HG02885 (cell line): ENCODE results near the gene C15orf61.

Experiments
- ATAC-seq: cut with Tn5 transposase; IDR thresholded peaks from one replicate; pipeline ENCODE4 v1.9.1; 2021; ENCODE audit warnings: mild to moderate bottlenecking; ENCODE audit not compliant: unreplicated experiment, poor library complexity

Gene C15orf61

DNA sequence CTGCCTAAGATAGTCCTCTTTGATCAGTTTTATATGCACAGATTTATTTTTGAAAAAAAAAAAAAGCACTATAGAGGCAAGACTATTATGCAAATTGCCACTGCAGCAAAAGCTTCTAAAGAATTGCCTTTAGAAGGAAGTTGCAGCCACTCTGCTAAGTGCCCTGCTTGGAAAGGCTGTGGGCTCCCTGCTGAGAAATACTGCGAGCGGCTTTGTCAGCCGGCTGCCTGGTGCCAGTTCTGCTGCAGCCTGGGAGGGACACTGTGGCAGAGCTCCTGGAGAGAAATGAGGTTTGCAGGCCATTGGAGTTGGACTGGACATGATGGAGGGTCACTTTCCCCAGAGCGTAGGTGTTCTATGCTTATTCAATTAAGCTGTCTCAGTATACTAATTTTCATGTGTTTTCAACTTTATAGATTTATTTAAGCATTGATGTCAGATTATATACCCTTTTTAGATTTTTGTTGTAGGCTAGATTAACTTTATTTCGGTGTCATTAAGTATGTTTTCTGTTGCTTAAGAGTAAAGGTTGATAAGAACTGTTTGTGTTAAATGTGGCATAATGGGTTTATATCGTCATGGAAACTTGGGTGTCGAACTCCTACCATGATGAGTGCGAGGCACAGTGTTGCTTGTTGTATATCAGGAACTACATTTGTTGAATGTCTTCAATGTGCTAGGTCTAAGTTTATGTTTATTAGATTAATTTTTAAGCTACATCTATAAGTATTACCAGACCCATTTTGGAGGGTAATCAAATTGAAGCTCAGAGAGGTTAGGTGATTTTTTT, 28.1 kb downstream of the C15orf61 start:
- ATAC-seq: no peak

- ATAC-seq: no peak
Measured at GRCh38 chr15:67549736-67550135, 28.8 kb downstream of the C15orf61 start.

DNA sequence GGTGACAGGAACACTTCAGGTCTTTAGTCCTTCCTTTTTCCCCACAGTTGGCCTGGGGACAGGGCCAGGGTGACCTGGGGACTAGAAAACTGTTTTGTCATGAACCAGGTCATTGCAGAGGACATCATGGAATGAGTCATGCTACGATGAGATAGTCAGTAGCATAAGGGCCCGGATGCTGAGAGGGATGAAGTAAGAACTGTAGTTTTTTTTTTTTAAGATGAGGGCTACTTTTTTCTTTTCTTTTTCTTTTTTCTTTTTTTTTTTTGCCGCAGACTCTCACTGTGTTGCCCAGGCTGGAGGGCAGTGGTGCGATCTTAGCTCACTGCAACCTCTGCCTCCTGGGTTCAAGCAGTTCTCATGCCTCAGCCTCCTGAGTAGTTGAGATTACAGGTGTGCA, 29.6 kb downstream of the C15orf61 start:
- no peak for ATAC-seq

DNA sequence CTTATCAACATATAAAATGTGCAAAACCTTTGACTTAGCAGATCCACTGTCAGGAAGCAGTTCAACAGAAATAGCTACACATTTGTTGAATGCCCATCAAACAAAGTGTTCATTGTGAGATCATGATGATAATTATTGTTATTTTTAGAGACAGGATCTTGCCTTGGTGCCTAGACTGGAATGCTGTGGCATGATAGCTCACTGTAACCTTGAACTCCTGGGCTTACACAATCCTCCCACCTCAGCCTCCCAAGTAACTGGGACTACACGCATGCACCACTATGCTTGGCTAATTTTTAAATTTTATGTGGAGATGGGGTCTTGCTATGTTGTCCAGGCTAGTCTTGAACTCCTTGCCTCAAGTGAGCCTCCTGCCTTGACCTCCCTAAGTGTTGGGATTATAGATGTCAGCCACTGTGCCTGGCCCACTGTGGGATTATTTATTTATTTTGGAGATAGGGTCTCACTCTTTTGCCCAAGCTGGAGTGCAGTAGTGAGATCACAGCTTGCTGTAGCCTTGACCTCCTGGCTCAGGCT, 30.3 kb downstream of the C15orf61 start:
- ATAC-seq: no peak

DNA sequence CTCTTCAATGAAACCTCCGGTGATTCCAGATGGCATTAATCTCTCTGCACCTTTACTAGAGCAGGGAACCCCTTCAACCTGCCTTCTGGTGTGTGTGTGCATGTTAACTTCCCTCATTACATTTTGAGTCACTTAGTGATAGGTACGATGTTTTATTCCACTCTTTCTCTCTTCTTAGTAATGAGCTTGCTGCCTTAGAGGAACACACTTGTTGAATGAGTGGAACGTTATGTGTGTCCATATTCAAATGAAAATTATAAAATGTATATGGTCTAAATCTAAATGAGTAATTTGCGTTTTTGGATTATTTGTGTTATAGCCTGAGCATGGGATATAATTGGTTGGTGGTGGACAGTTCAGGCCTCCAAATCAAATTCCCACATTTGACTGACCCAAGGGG, 33.6 kb downstream of the C15orf61 start:
- no peak for ATAC-seq

DNA sequence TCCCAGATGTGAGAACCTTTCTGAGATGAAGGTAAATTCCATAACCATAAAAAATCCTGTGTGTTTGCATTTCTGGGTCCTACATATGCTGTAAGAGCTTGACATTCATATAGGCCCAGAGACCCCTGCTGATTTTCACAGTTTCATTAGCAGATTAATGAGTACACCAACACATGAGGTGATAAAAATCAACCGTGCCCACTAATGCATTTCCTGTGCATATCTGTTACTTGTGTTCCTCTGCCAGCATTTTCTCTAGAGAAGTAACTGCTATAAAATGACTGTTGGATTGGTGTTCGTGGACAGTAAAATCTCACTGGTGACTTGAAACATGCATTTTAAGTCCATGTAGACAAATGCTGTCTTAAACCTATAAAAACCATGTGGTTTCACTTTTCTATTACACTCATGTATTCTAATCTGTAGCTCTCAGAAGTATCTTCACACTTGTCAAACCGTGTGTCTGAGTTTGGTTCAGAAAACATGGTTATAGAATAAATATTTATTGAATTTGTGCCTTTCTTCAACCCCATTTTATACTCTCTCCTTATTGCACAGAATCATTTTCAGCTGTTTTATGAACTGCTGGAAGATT, 36.1 kb downstream of the C15orf61 start:
- ATAC-seq: no peak

- ATAC-seq: no peak
Measured at GRCh38 chr15:67558502-67558901, 37.6 kb downstream of the C15orf61 start.

DNA sequence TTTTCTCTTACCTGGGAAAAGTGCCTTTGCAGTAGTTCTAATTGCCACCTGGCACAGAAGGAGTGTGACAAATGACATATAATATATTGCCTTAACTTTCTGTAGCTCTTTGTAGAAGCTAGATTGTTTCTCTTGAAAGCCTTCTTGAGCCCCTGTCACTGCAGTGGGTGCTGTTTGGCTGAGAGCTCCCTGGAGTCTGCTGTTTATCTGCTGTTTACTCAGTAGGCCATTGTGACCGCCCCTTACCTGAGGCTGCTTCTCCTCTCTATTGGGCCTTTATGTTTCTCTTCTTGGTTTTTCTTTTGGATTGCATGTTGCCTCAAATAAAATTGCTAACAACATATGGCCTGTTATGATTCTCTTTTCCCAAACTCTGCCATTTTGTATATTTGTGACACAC, 38.2 kb downstream of the C15orf61 start:
- ATAC-seq: no peak

DNA sequence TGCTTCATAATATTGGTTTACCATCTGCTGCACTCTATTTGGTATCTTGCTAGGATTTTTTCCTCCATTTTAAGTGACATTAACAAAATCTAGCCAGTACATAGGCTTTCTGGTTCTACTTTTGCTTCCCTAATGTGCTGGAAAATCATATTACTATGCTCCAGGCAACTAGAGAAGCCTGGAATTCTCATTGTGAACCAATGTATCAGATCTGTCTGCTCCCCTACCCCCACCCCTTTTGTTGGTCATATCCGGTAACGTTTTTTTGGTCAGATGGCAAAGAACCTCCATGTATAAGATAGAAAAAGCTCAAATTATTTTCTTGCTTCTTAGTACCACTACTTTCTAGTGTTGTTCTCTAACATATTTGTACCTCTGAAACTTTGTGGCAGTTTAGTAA, 38.6 kb downstream of the C15orf61 start:
- no peak for ATAC-seq

DNA sequence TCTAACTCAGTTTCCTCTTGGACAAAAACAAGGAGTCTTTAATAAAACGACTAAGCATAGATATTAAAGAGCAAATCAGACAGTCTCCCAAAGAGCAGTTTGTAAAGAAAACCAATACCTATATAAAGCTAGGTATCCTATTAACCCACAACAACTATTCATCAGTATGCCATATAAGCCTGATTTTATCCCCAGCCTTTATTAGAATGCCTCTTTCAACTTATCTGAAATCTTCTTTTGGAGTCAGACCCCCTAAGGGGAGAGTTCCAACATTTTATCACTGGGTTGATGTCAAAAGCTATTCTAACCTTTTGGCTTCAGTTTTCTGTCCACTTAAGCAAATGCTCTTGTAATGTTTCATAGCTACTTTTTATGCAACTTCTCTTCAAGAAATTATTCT, 39.4 kb downstream of the C15orf61 start:
- ATAC-seq: no peak

DNA sequence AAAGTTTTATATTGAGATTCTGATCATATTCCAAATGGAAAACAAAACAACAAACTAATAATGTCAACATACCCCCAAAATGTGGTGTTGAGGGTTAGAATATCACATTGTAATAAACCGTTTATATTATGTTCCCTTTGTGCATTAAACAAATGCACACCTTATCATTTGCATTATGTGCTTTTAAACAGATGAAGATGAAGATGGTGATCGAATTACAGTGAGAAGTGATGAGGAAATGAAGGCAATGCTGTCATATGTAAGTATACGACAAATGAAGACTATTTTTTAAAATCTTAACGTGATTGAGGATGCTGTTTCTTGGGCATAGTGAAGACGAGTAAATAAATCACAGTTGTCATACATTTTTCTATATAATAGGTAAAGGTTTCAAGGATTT, 42.2 kb downstream of the C15orf61 start:
- no peak for ATAC-seq

DNA sequence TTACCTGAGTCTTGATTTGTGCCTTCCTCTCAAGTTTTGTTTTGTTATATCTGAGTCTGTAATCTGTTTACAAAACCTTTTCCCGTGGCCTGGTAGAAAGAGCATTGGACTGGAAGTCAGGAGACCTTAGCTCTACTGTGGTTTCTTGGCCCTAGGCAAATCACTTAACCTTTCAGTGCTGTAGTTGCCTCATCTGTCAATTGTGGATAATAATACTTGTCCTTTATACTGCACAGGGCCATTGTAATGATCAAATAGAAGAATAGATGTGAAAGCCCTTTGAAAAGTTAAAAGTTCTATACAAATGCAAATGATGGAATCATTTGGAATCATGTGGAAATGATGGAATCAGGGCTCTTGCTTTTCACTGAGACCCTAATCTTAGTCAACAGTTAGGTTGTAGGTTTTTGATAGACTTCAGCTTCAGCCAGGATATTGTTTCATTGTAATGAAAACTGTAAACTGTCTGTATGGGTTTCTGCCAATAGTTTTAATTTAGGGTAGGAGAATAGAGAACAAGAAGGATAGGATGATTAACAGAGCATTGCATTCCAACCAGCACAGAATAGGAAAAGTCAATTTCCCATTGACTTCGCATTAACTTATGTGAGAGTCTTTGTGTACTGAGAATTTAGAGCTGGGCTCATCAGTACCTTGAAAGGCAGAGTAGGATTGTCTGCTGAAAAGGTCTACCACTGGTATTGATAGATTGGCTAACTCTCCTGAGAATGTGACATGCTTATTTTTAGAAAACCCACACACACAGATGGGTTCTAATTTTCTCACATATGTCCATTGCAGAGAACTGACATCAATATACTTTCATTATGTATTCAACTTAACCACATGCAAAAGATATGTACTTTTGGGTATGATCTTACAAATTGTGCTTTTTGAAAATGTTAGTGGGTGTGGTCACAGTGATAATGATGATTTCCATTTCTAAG, 43.4 kb downstream of the C15orf61 start:
- peak; percentile 88 for ATAC-seq

- ATAC-seq: peak; percentile 41
Measured at GRCh38 chr15:67564968-67565345, 44.0 kb downstream of the C15orf61 start.

GRCh38 chr15:67569668-67570067, 48.7 kb downstream of the C15orf61 start:
- no peak for ATAC-seq

- ATAC-seq: no peak
Measured at GRCh38 chr15:67570875-67571647, 50.1 kb downstream of the C15orf61 start.

GRCh38 chr15:67571648-67572415, 50.9 kb downstream of the C15orf61 start:
- no peak for ATAC-seq

DNA sequence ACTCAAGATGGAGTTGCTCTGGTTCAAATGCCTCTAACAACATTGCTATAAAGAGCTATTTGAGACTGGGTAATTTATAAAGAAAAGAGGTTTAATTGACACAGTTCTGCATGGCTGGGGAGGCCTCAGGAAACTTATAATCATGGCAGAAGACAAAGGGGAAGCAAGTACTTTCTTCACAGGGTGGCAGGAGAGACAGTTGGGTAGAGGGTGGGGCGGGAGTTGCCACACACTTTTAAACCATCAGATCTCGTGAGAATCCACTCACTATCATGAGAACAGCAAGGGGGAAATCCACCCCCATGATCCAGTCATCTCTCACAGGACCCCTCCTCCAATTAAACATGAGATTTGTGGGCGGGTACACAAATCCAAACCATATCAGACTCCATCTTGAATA, 52.3 kb downstream of the C15orf61 start:
- no peak for ATAC-seq

DNA sequence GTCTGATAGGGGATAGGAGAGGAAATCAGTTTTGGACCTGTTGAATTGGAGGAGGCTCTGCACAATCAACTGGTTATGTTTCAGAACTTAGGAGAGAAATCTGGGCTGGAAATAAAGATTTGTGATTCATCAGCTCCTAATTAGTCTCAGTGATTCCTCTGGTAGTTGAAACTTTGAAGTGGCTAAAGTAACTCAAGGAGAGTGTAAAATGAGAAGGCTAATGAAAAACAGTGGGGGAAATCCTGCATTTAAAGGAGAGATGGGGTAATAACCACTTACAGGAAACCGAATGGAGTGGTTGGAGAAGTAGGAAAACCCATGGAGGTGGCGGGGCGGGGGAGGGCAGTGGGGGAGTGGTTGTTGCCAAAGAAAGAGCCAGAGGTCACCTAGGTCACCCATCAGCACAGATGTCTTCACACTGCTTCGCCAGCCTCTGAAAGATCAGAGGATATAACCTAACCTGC, 54.1 kb downstream of the C15orf61 start:
- ATAC-seq: no peak

DNA sequence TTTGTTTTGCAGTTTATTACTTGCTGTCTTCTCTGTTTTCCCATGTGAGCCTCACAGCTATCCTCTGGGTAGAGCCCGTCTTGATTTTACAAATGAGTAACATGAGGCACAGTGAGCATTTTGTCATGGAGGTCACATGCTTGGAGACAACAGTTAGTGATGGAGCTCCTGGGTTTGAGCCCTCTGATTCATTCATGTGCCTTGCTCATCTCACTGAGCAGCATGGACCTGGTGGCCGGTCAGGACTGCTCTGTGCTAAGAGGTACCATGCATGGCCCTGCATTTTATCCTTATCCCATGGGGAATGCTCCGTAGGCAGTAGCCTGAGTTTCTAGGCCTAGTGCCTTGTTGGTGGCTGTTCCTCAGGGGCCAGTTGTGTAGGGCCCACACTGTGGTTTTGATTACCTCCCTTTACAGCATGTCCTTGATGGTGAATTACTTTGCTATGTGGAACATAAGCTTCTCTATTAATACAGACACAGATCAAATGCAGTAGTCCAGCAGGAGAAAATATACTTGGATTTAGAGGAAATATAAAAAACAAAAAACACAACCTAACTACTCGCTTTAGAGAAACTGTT, 57.2 kb downstream of the C15orf61 start:
- ATAC-seq: no peak
